Thyroid gland (tissue), 4 donors: ENCODE results near the gene GLI3. TPM values are rescaled to one million over a fixed set of nuclear protein-coding genes. Genes with fewer than 3 reads are reported as not detected.
A peak's percentile ranks its signal among the peaks of the same experiment; 100 is the strongest.
"Not testable (repeated sequence)": the region's sequence is repeated elsewhere in the genome, so short reads cannot be mapped to it uniquely, and the experiment has no call there.

Experiments
- DNase-seq, 2 donors: peaks; one replicate each; pipeline ENCODE4 v3.0.0-alpha.2; 2019
- H3K27ac ChIP-seq, 3 donors: fragments of 200-600 bp; sonication (generic); 1 replicate in 2 of 3; 2 replicates in 1 of 3; pipeline ENCODE4 v1.5.1; 2016 to 2019; ENCODE audit warnings: mild to moderate bottlenecking in 1 of 3, moderate library complexity in 1 of 3
- H3K27me3 ChIP-seq: fragments of 200-600 bp; sonication (generic); one replicate; pipeline ENCODE4 v1.5.1; 2019
- H3K36me3 ChIP-seq, 2 donors: fragments of 200-600 bp; sonication (generic); one replicate each; pipeline ENCODE4 v1.5.1; 2016 to 2019
- H3K4me1 ChIP-seq, 2 donors: fragments of 200-600 bp; sonication (generic); one replicate each; pipeline ENCODE4 v1.5.1; 2017 to 2019
- H3K4me3 ChIP-seq, 3 donors: fragments of 200-600 bp; sonication (generic); replicated peaks in 1 of 3; 1 replicate in 2 of 3; 2 replicates in 1 of 3; pipeline ENCODE4 v1.5.1; 2016; ENCODE audit warnings: mild to moderate bottlenecking in 1 of 3
- H3K9me3 ChIP-seq: fragments of 200-600 bp; sonication (generic); one replicate; pipeline ENCODE4 v1.5.1; 2017
- POLR2A ChIP-seq, 2 donors: fragments of 450-650 bp; IDR thresholded peaks; one replicate each; pipeline ENCODE4 v1.6.1; 2017; ENCODE audit warnings: antibody characterized with exemption in 2 of 2, mild to moderate bottlenecking in 2 of 2, moderate library complexity in 1 of 2
- WGBS, 2 donors: methylation state at CpG; one replicate each; pipeline ENCODE4 v1.1.5; 2017; 5-methylcytosine and 5-hydroxymethylcytosine counted together
- intact Hi-C: fragments of 100-400 bp; cut with DNase I; formaldehyde crosslinking; loops from one replicate; pipeline ENCODE4 v1.15.1; 2023
- total RNA-seq, 4 donors: library from RNA; depleted of rRNA; stranded (reverse); fragments of >200 nt; gene quantifications; one replicate each; pipeline ENCODE4 v1.2.3, GENCODE V29; 2016
- TF ChIP-seq, protein P1 (sequence below), 6 experiments: fragments of 200-600 bp in 3 of 6; fragments of 450-650 bp in 3 of 6; sonication (generic) in 3 of 6; IDR thresholded peaks; one replicate each; pipeline ENCODE4 v1.5.1; 2016 to 2019; ENCODE audit warnings: antibody characterized with exemption in 6 of 6, mild to moderate bottlenecking in 2 of 6, inconsistent platforms in 1 of 6, moderate library complexity in 1 of 6

The GLI3 gene
- total RNA-seq, 4 donors from 2014 or later: 10.1 to 15.6 (median 13.6) TPM

- H3K9me3 ChIP-seq: no peaks in the 10 kb centered on the region
- intact Hi-C loops: no loop called here
- no peak overlapping the region for H3K27ac ChIP-seq
- WGBS, 2 donors: 76 to 85% methylated on average over 3 of the region's 3 CpGs
- H3K4me3 ChIP-seq: no peak overlapping the region
- H3K27me3 ChIP-seq: no peaks in the 10 kb centered on the region
- peaks cover 28 to 36% of the 10 kb centered on the region in 2 donors for H3K4me1 ChIP-seq
- DNase-seq: no peak
- no peaks in the 10 kb centered on the region for H3K36me3 ChIP-seq
- TF ChIP-seq POLR2A (IDR thresholded peaks at IDR 0.05): no peak
- TF ChIP-seq, protein P1, sequence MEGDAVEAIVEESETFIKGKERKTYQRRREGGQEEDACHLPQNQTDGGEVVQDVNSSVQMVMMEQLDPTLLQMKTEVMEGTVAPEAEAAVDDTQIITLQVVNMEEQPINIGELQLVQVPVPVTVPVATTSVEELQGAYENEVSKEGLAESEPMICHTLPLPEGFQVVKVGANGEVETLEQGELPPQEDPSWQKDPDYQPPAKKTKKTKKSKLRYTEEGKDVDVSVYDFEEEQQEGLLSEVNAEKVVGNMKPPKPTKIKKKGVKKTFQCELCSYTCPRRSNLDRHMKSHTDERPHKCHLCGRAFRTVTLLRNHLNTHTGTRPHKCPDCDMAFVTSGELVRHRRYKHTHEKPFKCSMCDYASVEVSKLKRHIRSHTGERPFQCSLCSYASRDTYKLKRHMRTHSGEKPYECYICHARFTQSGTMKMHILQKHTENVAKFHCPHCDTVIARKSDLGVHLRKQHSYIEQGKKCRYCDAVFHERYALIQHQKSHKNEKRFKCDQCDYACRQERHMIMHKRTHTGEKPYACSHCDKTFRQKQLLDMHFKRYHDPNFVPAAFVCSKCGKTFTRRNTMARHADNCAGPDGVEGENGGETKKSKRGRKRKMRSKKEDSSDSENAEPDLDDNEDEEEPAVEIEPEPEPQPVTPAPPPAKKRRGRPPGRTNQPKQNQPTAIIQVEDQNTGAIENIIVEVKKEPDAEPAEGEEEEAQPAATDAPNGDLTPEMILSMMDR (IDR thresholded peaks at IDR 0.05): no peak
Observed at GRCh38 chr7:42211938-42212337, 25.1 kb downstream of the GLI3 start.

DNA sequence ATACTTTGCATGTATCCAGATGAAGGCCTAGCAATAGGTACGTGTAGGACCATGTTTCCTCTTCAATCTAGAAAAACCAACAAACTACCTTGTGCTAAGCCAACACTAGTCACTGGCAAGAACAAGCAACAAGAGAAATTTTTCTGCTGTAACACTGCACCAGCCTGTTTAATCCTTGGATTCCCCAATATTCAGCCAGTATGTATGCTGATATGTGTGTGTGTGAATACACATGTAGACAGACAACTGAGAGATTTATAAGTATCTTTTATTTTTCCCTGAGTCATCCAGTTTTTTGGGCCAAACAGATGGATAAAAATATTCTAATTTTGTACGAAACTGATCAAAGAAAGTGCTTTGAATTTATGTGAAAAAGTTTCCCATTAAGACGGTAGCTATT lies 26.2 kb downstream of the GLI3 start:
- no peaks in the 10 kb centered on the region for H3K36me3 ChIP-seq
- intact Hi-C loops: no loop called here
- no peak overlapping the region for H3K27ac ChIP-seq
- no peak overlapping the region for H3K4me3 ChIP-seq
- no peak for DNase-seq
- no peaks in the 10 kb centered on the region for H3K27me3 ChIP-seq
- TF ChIP-seq POLR2A (IDR thresholded peaks at IDR 0.05): no peak
- TF ChIP-seq, protein P1 (IDR thresholded peaks at IDR 0.05): no peak
- peaks cover 23 to 26% of the 10 kb centered on the region in 2 donors for H3K4me1 ChIP-seq
- no peaks in the 10 kb centered on the region for H3K9me3 ChIP-seq
- 64 to 84% methylated on average over 3 of the region's 3 CpGs for WGBS, 2 donors

GRCh38 chr7:42210333-42210732 lies 26.7 kb downstream of the GLI3 start:
- Histone ChIP-seq H3K27ac (no peak overlapping the region), H3K9me3 (no peaks in the 10 kb centered on the region), H3K4me3 (no peak overlapping the region), H3K4me1 (peaks cover 23 to 26% of the 10 kb centered on the region in 2 donors), H3K27me3 (no peaks in the 10 kb centered on the region), H3K36me3 (no peaks in the 10 kb centered on the region)
- TF ChIP-seq, protein P1 (IDR thresholded peaks at IDR 0.05): no peak
- TF ChIP-seq POLR2A (IDR thresholded peaks at IDR 0.05): no peak
- DNase-seq: no peak
- intact Hi-C loops: no loop called here
- 92% methylated on average over 3 of the region's 3 CpGs for WGBS, 2 donors

DNA sequence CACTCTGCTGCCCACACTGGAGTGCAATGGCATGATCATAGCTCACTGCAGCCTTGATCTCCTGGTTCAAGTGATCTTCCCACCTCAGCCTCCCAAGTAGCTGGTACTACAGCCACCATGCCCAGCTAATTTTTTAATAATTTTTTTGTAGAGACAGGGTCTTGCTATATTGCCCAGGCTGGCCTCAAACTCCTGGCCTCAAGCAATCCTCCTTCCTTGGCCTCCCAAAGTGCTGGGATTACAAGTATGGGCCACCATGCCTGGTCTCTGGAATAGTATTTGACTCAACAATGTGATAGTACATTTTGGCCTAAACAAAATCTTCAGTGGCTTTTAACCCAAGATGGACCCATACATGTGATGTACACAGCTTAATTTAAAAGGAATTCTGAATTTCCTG lies 27.9 kb downstream of the GLI3 start:
- H3K27ac ChIP-seq, H3K9me3 ChIP-seq, H3K4me3 ChIP-seq, H3K27me3 ChIP-seq, intact Hi-C loops, H3K36me3 ChIP-seq, DNase-seq: not testable (repeated sequence)
- peaks cover 23 to 26% of the 10 kb centered on the region in 2 donors for H3K4me1 ChIP-seq

DNA sequence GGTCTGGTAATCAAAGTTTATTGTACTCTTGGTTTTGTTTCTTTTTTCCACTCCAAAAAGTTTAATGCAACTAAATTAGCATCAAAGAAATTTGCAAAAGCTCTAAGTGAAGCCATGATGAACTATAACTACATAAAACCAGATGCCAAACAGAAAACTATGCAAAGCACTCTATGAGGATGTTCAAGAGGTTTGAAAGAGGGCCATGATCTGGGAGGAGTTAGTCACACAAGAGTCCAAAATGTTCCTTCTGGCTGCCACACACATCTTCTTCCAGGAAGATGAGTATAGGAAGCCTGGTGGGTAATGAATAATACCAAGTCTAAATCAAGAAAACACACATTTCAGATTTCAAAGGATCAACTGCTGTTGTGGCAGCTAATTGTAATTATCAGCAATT lies 28.4 kb downstream of the GLI3 start:
- TF ChIP-seq, protein P1 (IDR thresholded peaks at IDR 0.05): no peak
- TF ChIP-seq POLR2A (IDR thresholded peaks at IDR 0.05): no peak
- no peak overlapping the region for H3K27ac ChIP-seq

GRCh38 chr7:42207420-42207819 lies 29.6 kb downstream of the GLI3 start:
- Histone ChIP-seq H3K4me3 (no peak overlapping the region), H3K36me3 (no peaks in the 10 kb centered on the region), H3K4me1 (peaks cover 23 to 26% of the 10 kb centered on the region in 2 donors), H3K27me3 (no peaks in the 10 kb centered on the region), H3K27ac (no peak overlapping the region), H3K9me3 (no peaks in the 10 kb centered on the region)
- intact Hi-C loops: no loop called here
- TF ChIP-seq, protein P1 (IDR thresholded peaks at IDR 0.05): no peak
- no peak for TF ChIP-seq POLR2A (IDR thresholded peaks at IDR 0.05)
- WGBS, 2 donors: 70 to 71% methylated on average over 2 of the region's 2 CpGs
- no peak for DNase-seq

More for the DNA sequence above, 28.4 kb downstream of the GLI3 start:
- Histone ChIP-seq H3K36me3 (no peaks in the 10 kb centered on the region), H3K4me1 (peaks cover 23 to 26% of the 10 kb centered on the region in 2 donors), H3K4me3 (no peak overlapping the region), H3K27me3 (no peaks in the 10 kb centered on the region), H3K9me3 (no peaks in the 10 kb centered on the region)
- intact Hi-C loops: no loop called here
- DNase-seq: peak in 1 of 2 donors; percentile 26
